Lower leg skin (tissue), 4 donors: ENCODE data around the gene ELF1. TPM values are rescaled to one million over a fixed set of nuclear protein-coding genes. Genes with fewer than 3 reads are reported as not detected.

ENCODE experiments used
- DNase-seq, 2 donors: peaks; one replicate each; pipeline ENCODE4 v3.0.0-alpha.2; 2019; ENCODE audit warnings: low spot score in 2 of 2
- H3K4me3 ChIP-seq: fragments of 200-600 bp; sonication (generic); 2 replicates; pipeline ENCODE4 v1.5.1; 2017; ENCODE audit warnings: mild to moderate bottlenecking, low read depth; ENCODE audit not compliant: poor library complexity, severe bottlenecking
- CTCF ChIP-seq, 3 donors: fragments of 450-650 bp; IDR thresholded peaks; one replicate each; pipeline ENCODE4 v1.5.1; 2016; ENCODE audit warnings: antibody characterized with exemption in 3 of 3, mild to moderate bottlenecking in 3 of 3, moderate library complexity in 2 of 3
- POLR2A ChIP-seq, 2 donors: fragments of 450-650 bp; IDR thresholded peaks; one replicate each; pipeline ENCODE4 v1.6.1; 2016 to 2017; ENCODE audit warnings: antibody characterized with exemption in 2 of 2, mild to moderate bottlenecking in 1 of 2, moderate library complexity in 1 of 2
- WGBS, 2 donors: methylation state at CpG; one replicate each; pipeline ENCODE4 v1.1.5; 2018; 5-methylcytosine and 5-hydroxymethylcytosine counted together
- intact Hi-C: fragments of 100-400 bp; cut with DNase I; formaldehyde crosslinking; loops from one replicate; pipeline ENCODE4 v1.15.0; 2023; ENCODE audit warnings: low total_unique reads
- total RNA-seq, 4 donors: library from RNA; depleted of rRNA; stranded (reverse); fragments of >200 nt; gene quantifications; one replicate each; pipeline ENCODE4 v1.1.0, GENCODE V29; 2016

The ELF1 gene
- total RNA-seq, 4 donors from 2014 or later = 112 to 137 (median 125) TPM

- no peak overlapping the region for H3K4me3 ChIP-seq
- intact Hi-C loops = no loop called here
- TF ChIP-seq CTCF (IDR thresholded peaks at IDR 0.05) (no peak), POLR2A (IDR thresholded peaks at IDR 0.05) (no peak)
- peak in 1 of 2 donors; percentile 84 for DNase-seq
- 63 to 80% methylated on average over 11 of the region's 11 CpGs for WGBS, 2 donors
Measured at GRCh38 chr13:40992678-40993518, 26.2 kb downstream of the ELF1 start.

DNA sequence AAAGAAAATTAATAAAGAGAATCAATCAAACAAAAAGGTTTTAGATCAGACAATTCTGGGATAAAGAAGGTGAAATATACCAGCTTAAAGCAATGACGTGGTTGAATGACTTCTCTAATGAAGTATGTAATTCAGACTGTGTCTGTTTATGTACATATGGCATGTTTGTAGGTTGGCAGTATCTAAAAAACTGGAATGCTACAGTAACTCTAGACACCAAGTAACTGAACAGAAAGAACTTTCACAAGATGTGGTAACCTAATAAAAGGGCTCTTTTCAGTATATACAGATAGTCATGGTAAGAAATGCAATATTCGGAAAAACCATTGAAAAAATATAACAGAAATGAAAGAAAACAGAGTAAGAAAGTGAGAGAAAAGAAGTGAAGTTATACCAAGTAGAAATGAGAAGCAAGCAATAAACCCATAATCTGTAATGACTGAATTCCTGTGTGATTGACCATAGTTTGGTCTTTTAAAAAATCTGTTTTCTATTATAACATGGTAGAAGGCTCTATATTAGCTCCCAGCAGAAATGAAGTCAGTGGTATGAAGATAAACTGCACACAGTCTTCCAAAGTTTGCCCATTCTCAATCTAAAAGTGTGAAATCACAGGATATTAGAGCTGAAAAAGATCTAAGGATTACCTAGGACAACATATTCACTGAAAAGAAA, 31.4 kb downstream of the ELF1 start:
- intact Hi-C loops = no loop called here
- no peak overlapping the region for H3K4me3 ChIP-seq
- DNase-seq = no peak
- TF ChIP-seq CTCF (IDR thresholded peaks at IDR 0.05) = no peak
- TF ChIP-seq POLR2A (IDR thresholded peaks at IDR 0.05) = no peak
- 85 to 91% methylated on average over 2 of the region's 2 CpGs for WGBS, 2 donors

GRCh38 chr13:40986101-40986856, 32.8 kb downstream of the ELF1 start:
- intact Hi-C loops = no loop called here
- DNase-seq = no peak

DNA sequence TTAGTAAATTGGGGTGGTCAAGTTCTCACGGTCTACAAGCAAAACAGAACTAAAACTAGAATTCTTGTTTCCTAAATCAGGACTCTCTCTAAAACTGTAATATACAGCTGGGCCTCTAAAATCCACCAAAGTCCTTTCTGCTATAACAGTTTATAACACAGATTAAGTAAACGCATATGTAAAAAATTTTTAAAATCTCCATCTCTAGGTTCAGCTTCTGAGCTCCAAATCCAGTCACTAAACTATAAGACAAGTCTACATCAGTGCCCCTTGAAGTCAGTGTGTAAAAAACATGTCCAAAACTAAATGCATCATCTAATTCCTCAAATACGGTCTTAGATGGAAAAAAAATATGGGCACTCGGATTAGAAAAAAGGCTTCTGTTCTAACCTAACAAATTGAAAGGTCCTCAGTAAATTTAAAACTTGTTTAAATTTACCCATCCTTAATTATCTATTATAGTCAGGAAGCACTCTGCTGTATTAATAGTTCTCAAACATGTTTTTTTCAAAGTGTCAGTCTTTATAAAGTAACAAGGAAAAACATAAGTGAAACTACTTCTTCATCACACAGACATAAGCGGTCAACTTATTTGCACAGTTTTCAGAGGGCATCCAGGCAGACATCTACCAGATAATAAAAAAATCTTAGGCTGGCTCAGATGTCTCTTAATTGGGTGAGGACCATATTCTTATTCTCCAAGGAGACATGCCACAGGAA, 33.6 kb downstream of the ELF1 start:
- no peak for DNase-seq
- intact Hi-C loops = no loop called here

More at GRCh38 chr13:40986101-40986856, 32.8 kb downstream of the ELF1 start:
- 23 to 28% methylated on average over 5 of the region's 5 CpGs for WGBS, 2 donors
- TF ChIP-seq CTCF (IDR thresholded peaks at IDR 0.05) (no peak), POLR2A (IDR thresholded peaks at IDR 0.05) (no peak)
- no peak overlapping the region for H3K4me3 ChIP-seq

More for the DNA sequence above, 33.6 kb downstream of the ELF1 start:
- no peak overlapping the region for H3K4me3 ChIP-seq
- TF ChIP-seq CTCF (IDR thresholded peaks at IDR 0.05) (no peak), POLR2A (IDR thresholded peaks at IDR 0.05) (no peak)
- whole genome bisulfite sequencing, 2 donors = 64 to 66% methylated on average over 5 of the region's 5 CpGs
